Skin of body (tissue), 2 donors: ENCODE data around the gene STRADB. TPM values are rescaled to one million over a fixed set of nuclear protein-coding genes. Genes with fewer than 3 reads are reported as not detected.
"Not testable (repeated sequence)": the region's sequence is repeated elsewhere in the genome, so short reads cannot be mapped to it uniquely, and the experiment has no call there.

ENCODE experiments used
- DNase-seq: peaks from one replicate; lab custom pipeline; 2025; lab: John Stamatoyannopoulos, UW
- total RNA-seq: library from RNA; depleted of rRNA; stranded (reverse); fragments of >200 nt; gene quantifications from one replicate; pipeline ENCODE4 v1.2.3, GENCODE V29; 2014

STRADB gene
- total RNA-seq, 1 donor from 2014 or later: 58.0 TPM

GRCh38 chr2:201430839-201431238, 20.7 kb upstream of the STRADB start:
- no peak for DNase-seq

- DNase-seq: peak; percentile 25
Observed at GRCh38 chr2:201432038-201432620, 19.4 kb upstream of the STRADB start.

GRCh38 chr2:201432621-201433393, 18.7 kb upstream of the STRADB start:
- DNase-seq: peak; percentile 36

GRCh38 chr2:201433394-201433995, 18.0 kb upstream of the STRADB start:
- DNase-seq: no peak

- DNase-seq: no peak
Observed at GRCh38 chr2:201436141-201436540, 15.4 kb upstream of the STRADB start.

GRCh38 chr2:201439336-201439922, 12.1 kb upstream of the STRADB start:
- DNase-seq: not testable (repeated sequence)

- no peak for DNase-seq
Observed at GRCh38 chr2:201440182-201440581, 11.4 kb upstream of the STRADB start.

GRCh38 chr2:201441409-201441808, 10.1 kb upstream of the STRADB start:
- DNase-seq: no peak

- no peak for DNase-seq
Observed at GRCh38 chr2:201444746-201445465, 6.6 kb upstream of the STRADB start.

DNA sequence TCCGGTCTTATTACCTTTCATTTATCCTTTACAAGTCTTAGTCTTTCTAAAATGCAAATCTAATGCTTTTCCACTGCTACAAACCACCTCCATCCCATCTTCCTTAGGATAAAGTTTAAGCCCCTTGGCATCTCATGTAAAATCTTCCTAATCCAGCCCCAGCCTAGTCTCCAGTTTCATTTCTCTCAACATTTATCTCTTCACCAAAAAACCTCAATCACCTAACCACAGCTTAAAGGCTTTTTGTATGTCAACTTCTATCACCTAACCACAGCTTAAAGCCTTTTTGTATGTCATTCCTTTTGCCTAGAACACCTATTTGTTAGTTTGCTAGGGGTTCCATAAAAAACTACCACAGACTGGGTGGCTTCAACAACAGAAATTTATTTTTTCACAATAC, 4.5 kb upstream of the STRADB start:
- no peak for DNase-seq

GRCh38 chr2:201448061-201448460, 3.5 kb upstream of the STRADB start:
- no peak for DNase-seq

DNA sequence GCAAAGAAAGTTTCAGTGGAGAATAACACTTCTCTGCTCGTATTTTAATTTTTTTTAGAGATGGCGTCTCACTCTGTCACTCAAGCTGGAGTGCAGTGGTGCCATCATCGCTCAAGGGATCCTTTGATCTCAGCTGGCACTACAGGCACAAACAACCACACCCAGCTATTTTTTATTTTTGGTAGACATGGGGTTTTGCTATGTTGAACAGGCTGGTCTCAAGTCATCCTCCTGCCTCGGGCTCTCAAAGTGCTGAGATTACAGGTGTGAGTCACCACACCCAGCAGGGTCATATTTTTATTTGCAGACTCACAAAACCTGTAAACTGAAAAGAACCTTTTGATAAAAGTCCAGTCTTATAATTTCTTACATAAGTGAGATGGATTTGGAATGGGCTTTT, 2.8 kb upstream of the STRADB start:
- DNase-seq: no peak

DNA sequence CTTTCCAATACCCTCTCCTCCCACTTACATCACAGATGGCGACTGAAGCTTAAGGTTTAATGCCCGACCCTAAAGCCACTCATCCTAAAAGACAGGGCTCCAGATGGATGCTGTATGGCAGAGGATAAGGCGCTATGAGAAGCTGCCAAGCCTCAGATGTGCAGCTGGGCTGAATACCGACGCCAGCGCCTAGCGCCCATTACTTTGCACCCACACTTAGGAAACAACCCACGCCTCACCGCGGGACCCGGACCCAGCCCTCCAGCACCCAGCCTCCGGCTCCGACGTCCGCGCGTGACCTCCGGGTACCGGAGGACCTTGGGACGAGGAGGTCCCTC, 617 bp upstream of the STRADB start:
- DNase-seq: no peak

GRCh38 chr2:201452058-201452921, 750 bp downstream of the STRADB start:
- peak; percentile 22 for DNase-seq

DNA sequence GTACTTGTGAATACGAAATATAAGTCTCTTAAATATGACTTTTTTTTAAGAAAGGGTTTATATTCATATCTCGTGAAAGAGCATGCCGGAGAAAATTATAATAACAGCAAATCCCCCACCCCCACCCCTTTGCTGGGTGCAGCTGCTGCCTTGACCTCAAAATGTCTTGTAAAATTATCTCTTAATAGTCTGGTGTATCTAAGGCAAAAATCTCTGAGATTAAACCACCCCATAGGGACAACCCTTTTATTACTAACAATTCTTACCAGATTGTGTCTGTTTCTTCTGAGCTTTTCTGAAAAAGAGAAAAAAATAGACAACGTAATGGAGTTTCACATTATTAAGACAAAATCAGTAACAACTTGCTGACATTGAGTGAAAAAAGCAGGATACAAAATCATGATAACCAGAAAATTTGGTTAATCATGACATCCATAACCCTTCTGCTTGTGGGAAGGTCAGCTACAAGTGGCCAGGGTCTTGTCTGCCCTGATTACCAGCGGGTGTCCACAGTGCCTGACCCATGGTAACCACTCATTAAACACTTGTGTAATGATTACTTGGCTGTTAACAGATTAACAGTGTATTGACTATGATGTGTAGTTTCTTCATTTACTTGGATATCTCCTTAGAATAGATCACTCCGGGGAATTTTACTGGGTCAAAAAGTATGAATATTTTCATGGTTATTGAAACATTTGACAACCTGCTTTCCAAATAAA, 1.5 kb downstream of the STRADB start:
- DNase-seq: no peak

DNA sequence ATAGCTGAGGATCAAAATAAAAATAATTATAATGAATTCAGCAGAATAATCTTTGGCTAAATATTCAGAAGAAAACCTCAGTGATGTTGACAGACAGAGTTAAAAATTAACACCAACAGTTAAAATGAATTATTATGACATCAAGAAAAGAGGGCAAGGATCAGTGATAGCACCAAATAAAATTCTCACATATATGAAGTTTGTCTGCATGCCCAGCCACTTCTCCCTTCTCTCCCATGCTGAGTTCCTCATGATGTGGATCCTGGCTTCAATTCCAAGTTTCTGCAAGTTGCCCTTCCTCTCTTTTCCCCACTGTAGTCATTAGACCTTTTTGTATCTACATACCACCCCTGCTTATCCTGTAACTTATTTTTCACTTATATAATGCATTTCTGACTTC, 6.8 kb downstream of the STRADB start:
- DNase-seq: no peak

GRCh38 chr2:201460532-201460931, 9.0 kb downstream of the STRADB start:
- no peak for DNase-seq

DNA sequence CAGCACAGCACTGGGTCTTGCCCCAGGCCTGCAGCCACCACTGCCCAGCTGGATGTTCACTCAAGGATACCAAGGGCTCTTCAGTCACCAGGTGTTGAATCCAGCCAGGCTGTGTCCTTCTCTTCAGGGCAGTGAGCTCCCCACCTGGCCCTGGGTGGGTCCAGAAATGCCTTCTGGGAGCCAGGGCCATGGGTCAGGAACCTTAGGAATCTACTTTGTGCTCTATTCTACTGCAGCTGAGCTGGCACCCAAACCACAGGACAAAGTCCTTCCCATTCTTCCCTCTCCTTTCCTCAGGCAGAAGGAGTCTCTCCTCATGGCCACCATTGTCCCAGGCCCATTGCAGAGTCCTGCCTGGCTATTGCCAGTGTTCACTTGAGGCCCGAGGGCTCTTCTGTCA, 13.0 kb downstream of the STRADB start:
- DNase-seq: no peak

DNA sequence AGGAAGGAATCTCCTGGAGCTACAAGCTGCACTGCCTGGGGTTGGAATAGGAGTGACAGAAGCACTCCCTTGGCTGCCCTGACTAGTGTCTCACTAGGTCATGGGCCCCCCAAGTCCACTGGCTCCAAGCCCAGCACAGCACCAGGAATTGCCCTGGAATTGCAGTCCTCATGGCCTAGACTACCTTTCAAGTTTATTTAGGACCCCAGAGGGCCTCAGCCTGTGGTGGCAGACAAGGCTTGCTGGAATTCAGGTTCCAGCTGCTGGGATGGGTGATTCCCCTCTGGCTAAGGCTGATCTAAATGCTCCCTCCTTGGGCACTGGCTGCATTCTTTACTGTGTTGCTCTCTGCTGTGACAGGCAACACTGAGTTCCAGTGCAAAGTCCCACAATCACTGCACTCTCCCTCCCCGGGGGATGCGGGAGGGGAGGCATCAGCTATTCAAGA, 14.0 kb downstream of the STRADB start:
- DNase-seq: no peak

DNA sequence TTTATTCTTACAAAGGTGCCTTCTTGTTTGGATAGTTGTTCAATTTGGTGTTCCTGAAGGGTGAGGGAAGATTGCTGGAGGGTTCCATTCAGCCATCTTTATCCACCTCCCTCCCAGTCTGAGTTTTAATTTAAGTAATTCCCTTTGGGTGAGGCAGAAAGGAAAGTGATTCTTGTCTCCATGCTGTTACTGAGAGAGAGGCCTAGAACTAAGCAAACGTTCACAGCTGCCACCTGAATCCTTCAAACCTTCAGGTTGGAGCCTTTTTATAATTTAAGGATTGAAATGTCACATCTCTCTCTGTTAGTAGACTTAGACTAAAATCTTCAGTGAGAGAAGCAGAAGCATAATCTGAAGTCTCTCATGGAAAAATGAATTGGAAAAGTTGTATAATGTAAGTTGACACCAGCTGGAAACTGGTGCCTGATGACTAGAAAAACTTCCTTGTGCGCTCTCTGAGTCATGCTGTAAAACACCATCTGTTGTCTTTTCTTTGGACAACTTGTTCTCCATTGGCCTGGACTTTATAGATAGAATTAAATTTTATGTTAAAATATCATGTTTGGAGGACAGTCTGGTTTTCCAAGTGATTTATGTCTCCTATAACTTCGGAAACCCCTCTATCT, 14.6 kb downstream of the STRADB start:
- peak; percentile 38 for DNase-seq
